ENCODE measurements around the gene ZNF133. TPM values are rescaled to one million over a fixed set of nuclear protein-coding genes. Genes with fewer than 3 reads are reported as not detected.
A peak's percentile ranks its signal among the peaks of the same experiment; 100 is the strongest.
"Not testable (repeated sequence)": the region's sequence is repeated elsewhere in the genome, so short reads cannot be mapped to it uniquely, and the experiment has no call there.

ZNF133 gene
- total RNA-seq, 2 donors from 2014 or later: 6.4 to 8.4 TPM

GRCh38 chr20:18310592-18310991 lies 22.3 kb downstream of the ZNF133 start:
- Mint-ChIP-seq H3K27me3 (no peaks in the 10 kb centered on the region), H3K36me3 (ENCODE audit: low read depth) (peaks cover 49% of the 10 kb centered on the region), H3K27ac (no peak overlapping the region)

GRCh38 chr20:18312723-18313122 lies 24.4 kb downstream of the ZNF133 start:
- ATAC-seq (replicated peaks): no peak
- H3K4me1 Mint-ChIP-seq: no peaks in the 10 kb centered on the region
- no peak overlapping the region for H3K27ac Mint-ChIP-seq
- peaks cover 49% of the 10 kb centered on the region for H3K36me3 Mint-ChIP-seq (ENCODE audit: low read depth)
- H3K9me3 Mint-ChIP-seq: no peaks in the 10 kb centered on the region
- H3K4me3 Mint-ChIP-seq: no peak overlapping the region
- no peaks in the 10 kb centered on the region for H3K27me3 Mint-ChIP-seq

More at GRCh38 chr20:18310592-18310991, 22.3 kb downstream of the ZNF133 start:
- H3K9me3 Mint-ChIP-seq: no peaks in the 10 kb centered on the region
- H3K4me3 Mint-ChIP-seq: no peak overlapping the region
- no peaks in the 10 kb centered on the region for H3K4me1 Mint-ChIP-seq
- ATAC-seq (replicated peaks): no peak

- no peaks in the 10 kb centered on the region for H3K9me3 Mint-ChIP-seq
- H3K27ac Mint-ChIP-seq: no peak overlapping the region
- H3K4me1 Mint-ChIP-seq: no peaks in the 10 kb centered on the region
- ATAC-seq (replicated peaks): no peak
- no peaks in the 10 kb centered on the region for H3K27me3 Mint-ChIP-seq
- peaks cover 48% of the 10 kb centered on the region for H3K36me3 Mint-ChIP-seq (ENCODE audit: low read depth)
- no peak overlapping the region for H3K4me3 Mint-ChIP-seq
Observed at GRCh38 chr20:18313411-18313810, 25.1 kb downstream of the ZNF133 start.

- no peaks in the 10 kb centered on the region for H3K9me3 Mint-ChIP-seq
- peaks cover 41% of the 10 kb centered on the region for H3K36me3 Mint-ChIP-seq (ENCODE audit: low read depth)
- no peak overlapping the region for H3K4me3 Mint-ChIP-seq
- no peaks in the 10 kb centered on the region for H3K4me1 Mint-ChIP-seq
- no peak overlapping the region for H3K27ac Mint-ChIP-seq
- H3K27me3 Mint-ChIP-seq: no peaks in the 10 kb centered on the region
- peak; percentile 35 for ATAC-seq (replicated peaks)
Observed at GRCh38 chr20:18314786-18315406, 26.6 kb downstream of the ZNF133 start.

GRCh38 chr20:18316166-18316565 lies 27.8 kb downstream of the ZNF133 start:
- H3K4me1 Mint-ChIP-seq: no peaks in the 10 kb centered on the region
- H3K36me3 Mint-ChIP-seq (ENCODE audit: low read depth): peaks cover 37% of the 10 kb centered on the region
- no peaks in the 10 kb centered on the region for H3K9me3 Mint-ChIP-seq
- H3K27me3 Mint-ChIP-seq: no peaks in the 10 kb centered on the region
- H3K27ac Mint-ChIP-seq: no peak overlapping the region
- no peak for ATAC-seq (replicated peaks)
- no peak overlapping the region for H3K4me3 Mint-ChIP-seq

DNA sequence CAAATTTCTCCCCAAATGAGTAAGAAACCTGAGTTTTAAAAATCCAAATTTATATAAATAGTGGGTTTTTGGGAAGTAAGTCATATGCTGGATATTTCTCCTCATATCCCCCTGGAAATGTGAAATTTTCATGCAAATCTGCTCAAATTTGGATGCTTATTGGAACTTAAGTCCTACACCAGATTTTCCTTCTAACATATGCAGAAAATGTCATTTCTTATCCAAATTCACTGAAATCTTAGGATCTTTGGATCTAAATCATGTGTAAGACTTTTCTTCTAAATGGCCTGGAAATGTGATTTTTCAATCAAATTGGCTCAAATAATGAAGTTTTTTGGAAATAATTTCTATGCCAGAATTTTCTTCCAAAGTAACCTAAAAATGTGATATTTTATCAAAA lies 33.0 kb downstream of the ZNF133 start:
- Mint-ChIP-seq H3K4me3 (no peak overlapping the region), H3K36me3 (ENCODE audit: low read depth) (peaks cover under 1% of the 10 kb centered on the region)

DNA sequence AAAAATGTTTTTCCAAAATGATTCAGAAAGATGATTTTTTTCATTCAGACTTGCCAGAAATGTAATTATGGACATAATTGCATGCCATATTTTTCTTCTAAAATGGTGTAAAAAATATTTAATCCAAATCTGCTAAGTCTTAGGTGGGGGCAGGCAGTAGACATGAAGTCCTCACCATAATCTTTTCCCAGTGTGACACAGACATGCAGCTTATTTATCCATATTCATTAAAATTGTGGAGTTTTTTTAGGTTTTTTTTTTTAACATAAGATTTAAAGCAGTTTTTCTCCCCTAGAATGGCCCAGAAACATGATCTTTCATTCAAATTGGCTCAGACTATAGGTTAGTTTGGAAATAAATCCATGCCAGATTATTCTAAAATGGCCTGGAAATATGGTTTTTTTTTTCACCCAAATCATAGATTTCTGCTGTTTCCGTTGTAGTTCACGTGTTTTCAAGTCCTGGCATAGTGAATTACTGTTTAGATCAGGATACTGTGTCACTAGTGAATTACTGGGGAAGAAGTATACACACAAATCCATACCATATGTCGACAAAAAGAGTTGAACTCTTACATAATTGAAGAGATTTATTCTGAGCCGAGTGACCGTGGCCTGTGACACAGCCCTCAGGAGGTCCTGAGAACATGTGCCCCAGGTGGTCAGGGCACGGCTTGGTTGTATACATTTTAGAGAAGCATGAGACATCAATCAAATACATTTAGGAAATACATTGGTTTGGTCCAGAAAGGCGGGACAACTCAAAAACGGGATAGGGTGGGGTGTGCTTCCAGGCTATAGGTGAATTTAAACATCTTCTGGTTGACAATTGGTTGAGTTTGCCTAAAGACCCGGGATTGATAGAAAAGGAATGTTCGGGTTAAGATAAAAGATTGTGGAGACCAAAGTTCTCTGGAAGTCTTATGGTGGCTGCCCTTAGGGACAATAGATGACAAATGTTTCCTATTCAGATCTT lies 33.9 kb downstream of the ZNF133 start:
- Mint-ChIP-seq H3K36me3 (ENCODE audit: low read depth) (no peaks in the 10 kb centered on the region), H3K27me3 (no peaks in the 10 kb centered on the region), H3K4me1 (no peaks in the 10 kb centered on the region), H3K4me3 (no peak overlapping the region), H3K9me3 (no peaks in the 10 kb centered on the region), H3K27ac (no peak overlapping the region)
- no peak for ATAC-seq (replicated peaks)

More for the DNA sequence above, 33.0 kb downstream of the ZNF133 start:
- Mint-ChIP-seq H3K27ac (no peak overlapping the region), H3K9me3 (no peaks in the 10 kb centered on the region), H3K27me3 (no peaks in the 10 kb centered on the region), H3K4me1 (no peaks in the 10 kb centered on the region)
- no peak for ATAC-seq (replicated peaks)

- Mint-ChIP-seq H3K4me3 (no peak overlapping the region), H3K9me3 (no peaks in the 10 kb centered on the region), H3K36me3 (ENCODE audit: low read depth) (no peaks in the 10 kb centered on the region), H3K27me3 (no peaks in the 10 kb centered on the region), H3K4me1 (no peaks in the 10 kb centered on the region), H3K27ac (no peak overlapping the region)
- no peak for ATAC-seq (replicated peaks)
Observed at GRCh38 chr20:18323705-18324104, 35.4 kb downstream of the ZNF133 start.

GRCh38 chr20:18324596-18325089 lies 36.3 kb downstream of the ZNF133 start:
- ATAC-seq (replicated peaks): no peak
- no peaks in the 10 kb centered on the region for H3K4me1 Mint-ChIP-seq
- H3K27me3 Mint-ChIP-seq: no peaks in the 10 kb centered on the region
- H3K9me3 Mint-ChIP-seq: no peaks in the 10 kb centered on the region
- H3K36me3 Mint-ChIP-seq (ENCODE audit: low read depth): no peaks in the 10 kb centered on the region
- no peak overlapping the region for H3K27ac Mint-ChIP-seq
- no peak overlapping the region for H3K4me3 Mint-ChIP-seq

GRCh38 chr20:18326990-18327389 lies 38.7 kb downstream of the ZNF133 start:
- ATAC-seq (replicated peaks): no peak
- Mint-ChIP-seq H3K4me1 (no peaks in the 10 kb centered on the region), H3K27me3 (no peaks in the 10 kb centered on the region), H3K27ac (no peak overlapping the region), H3K4me3 (no peak overlapping the region), H3K36me3 (ENCODE audit: low read depth) (no peaks in the 10 kb centered on the region), H3K9me3 (peaks cover 16% of the 10 kb centered on the region)

- H3K4me1 Mint-ChIP-seq: no peaks in the 10 kb centered on the region
- H3K9me3 Mint-ChIP-seq: peaks cover 32% of the 10 kb centered on the region
- no peak overlapping the region for H3K4me3 Mint-ChIP-seq
- no peaks in the 10 kb centered on the region for H3K36me3 Mint-ChIP-seq (ENCODE audit: low read depth)
- no peak for ATAC-seq (replicated peaks)
- peaks cover 3% of the 10 kb centered on the region for H3K27me3 Mint-ChIP-seq
- no peak overlapping the region for H3K27ac Mint-ChIP-seq
Observed at GRCh38 chr20:18331694-18332093, 43.4 kb downstream of the ZNF133 start.

DNA sequence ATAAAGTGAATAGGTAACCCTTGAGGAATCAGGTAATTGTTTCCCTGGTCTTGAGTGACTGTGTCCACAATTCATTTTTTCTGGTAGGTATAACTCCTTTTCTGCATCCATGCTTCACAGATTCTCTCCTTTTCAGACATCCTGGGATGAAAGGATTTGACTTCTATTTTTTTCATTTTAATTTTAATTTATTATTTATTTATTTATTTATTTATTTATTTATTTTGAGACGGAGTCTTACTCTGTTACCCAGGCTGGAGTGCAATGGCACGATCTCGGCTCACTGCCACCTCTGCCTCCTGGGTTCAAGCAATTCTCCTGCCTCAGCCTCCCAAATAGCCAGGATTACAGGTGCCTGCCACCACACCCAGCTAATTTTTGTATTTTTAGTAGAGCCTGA lies 61.4 kb downstream of the ZNF133 start:
- H3K27ac Mint-ChIP-seq; H3K9me3 Mint-ChIP-seq; H3K4me1 Mint-ChIP-seq; H3K4me3 Mint-ChIP-seq; H3K36me3 Mint-ChIP-seq (ENCODE audit: low read depth); ATAC-seq (replicated peaks): not testable (repeated sequence)
- H3K27me3 Mint-ChIP-seq: peaks cover 20% of the 10 kb centered on the region

DNA sequence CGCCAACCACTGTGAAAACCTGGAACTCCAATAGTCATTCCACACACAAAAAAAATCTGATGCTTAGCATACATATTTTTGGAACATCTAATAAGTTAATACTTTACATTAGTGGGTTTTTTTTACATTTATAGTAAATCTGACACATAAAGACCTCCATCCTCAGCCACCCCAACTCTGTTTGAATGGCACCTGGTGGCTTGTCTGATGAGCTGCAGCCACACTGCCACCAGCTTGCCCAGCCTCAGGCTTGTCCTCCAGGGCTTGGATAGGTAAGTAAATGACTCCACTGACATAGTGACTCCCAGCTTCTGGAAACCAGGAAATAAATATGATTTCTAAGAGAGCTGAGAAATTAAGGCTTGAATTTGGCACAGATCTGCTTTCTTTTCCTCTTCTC lies 71.5 kb downstream of the ZNF133 start:
- Mint-ChIP-seq H3K4me3 (no peak overlapping the region), H3K9me3 (peaks cover 1% of the 10 kb centered on the region), H3K36me3 (ENCODE audit: low read depth) (no peaks in the 10 kb centered on the region), H3K27ac (no peak overlapping the region), H3K27me3 (peaks cover 2% of the 10 kb centered on the region), H3K4me1 (peaks cover 5% of the 10 kb centered on the region)
- ATAC-seq (replicated peaks): no peak

DNA sequence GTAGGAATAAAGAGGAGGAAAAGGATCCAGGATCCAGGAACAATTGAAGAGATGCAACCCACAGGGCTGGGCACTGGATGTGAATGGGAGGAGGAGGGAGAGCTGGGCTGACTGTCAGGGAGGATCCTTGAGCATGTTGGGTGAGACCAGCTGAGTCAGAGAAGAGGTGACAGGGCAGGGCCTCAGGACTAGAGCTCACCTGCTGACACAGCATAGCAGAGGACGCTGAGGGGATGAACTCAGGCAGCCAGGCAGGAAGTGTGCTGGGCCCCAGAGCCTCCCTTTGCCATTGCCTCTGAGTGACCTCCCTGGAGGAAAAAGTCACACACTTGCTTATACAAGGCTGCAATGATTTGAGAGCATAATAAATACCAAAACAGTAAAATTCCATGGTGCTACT lies 72.3 kb downstream of the ZNF133 start:
- H3K9me3 Mint-ChIP-seq: no peaks in the 10 kb centered on the region
- H3K27ac Mint-ChIP-seq: no peak overlapping the region

DNA sequence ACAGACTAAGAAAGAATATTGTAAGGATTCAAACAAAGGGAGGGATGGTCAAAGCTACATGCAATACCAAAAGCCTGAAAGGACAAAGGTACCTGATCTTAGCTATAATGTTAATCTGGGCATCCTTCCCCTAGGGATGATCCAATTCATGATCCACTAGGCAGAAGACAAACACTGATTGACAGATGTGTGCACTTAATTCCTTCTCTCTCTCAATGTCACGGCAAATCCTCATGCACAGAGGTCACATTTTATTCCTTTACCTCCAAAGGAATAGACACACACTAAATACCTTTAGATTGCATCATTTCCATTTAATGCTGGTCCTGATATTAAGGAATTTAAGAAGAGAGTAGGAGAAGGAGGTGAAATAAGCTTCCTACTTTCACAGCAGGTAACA lies 73.4 kb downstream of the ZNF133 start:
- Mint-ChIP-seq H3K27me3 (no peaks in the 10 kb centered on the region), H3K27ac (no peak overlapping the region), H3K36me3 (ENCODE audit: low read depth) (no peaks in the 10 kb centered on the region), H3K4me1 (peaks cover 5% of the 10 kb centered on the region), H3K4me3 (no peak overlapping the region), H3K9me3 (no peaks in the 10 kb centered on the region)
- no peak for ATAC-seq (replicated peaks)

More for the DNA sequence above, 72.3 kb downstream of the ZNF133 start:
- Mint-ChIP-seq H3K4me1 (peaks cover 5% of the 10 kb centered on the region), H3K4me3 (no peak overlapping the region), H3K27me3 (no peaks in the 10 kb centered on the region), H3K36me3 (ENCODE audit: low read depth) (no peaks in the 10 kb centered on the region)
- peak; percentile 18 for ATAC-seq (replicated peaks)

Data from activated T-helper 17 cell treated with anti-CD3 and anti-CD28 coated beads, Interleukin-2, amount 50 U/mL, for 72 hours (primary cell).